GM18508 (cell line): ENCODE results near the gene NFRKB.
"Not testable (repeated sequence)": the region's sequence is repeated elsewhere in the genome, so short reads cannot be mapped to it uniquely, and the experiment has no call there.

Source experiments
- ATAC-seq: cut with Tn5 transposase; IDR thresholded peaks from one replicate; pipeline ENCODE4 v1.9.1; 2021; ENCODE audit warnings: moderate number of reproducible peaks; ENCODE audit not compliant: insufficient read depth, unreplicated experiment

Gene NFRKB

GRCh38 chr11:129896062-129896461 is 684 bp upstream of the NFRKB start:
- no peak for ATAC-seq

GRCh38 chr11:129894278-129895125 is 876 bp downstream of the NFRKB start:
- ATAC-seq, result peak; percentile 15

GRCh38 chr11:129888451-129888850 is 6.9 kb downstream of the NFRKB start:
- no peak for ATAC-seq

GRCh38 chr11:129885381-129885780 is 10.0 kb downstream of the NFRKB start:
- no peak for ATAC-seq

- no peak for ATAC-seq
Measured at GRCh38 chr11:129884581-129884980, 10.8 kb downstream of the NFRKB start.

- ATAC-seq, result no peak
Measured at GRCh38 chr11:129881570-129882170, 13.7 kb downstream of the NFRKB start.

GRCh38 chr11:129880311-129880710 is 15.1 kb downstream of the NFRKB start:
- ATAC-seq, result no peak

GRCh38 chr11:129871914-129872313 is 23.5 kb downstream of the NFRKB start:
- no peak for ATAC-seq

GRCh38 chr11:129868626-129869025 is 26.8 kb downstream of the NFRKB start:
- not testable (repeated sequence) for ATAC-seq

- ATAC-seq, result no peak
Measured at GRCh38 chr11:129866311-129866710, 29.1 kb downstream of the NFRKB start.

GRCh38 chr11:129865701-129866100 is 29.7 kb downstream of the NFRKB start:
- ATAC-seq, result no peak

GRCh38 chr11:129864811-129865210 is 30.6 kb downstream of the NFRKB start:
- no peak for ATAC-seq

- ATAC-seq, result no peak
Measured at GRCh38 chr11:129861702-129862522, 33.5 kb downstream of the NFRKB start.

GRCh38 chr11:129856036-129856435 is 39.3 kb downstream of the NFRKB start:
- ATAC-seq, result no peak

GRCh38 chr11:129855086-129855485 is 40.3 kb downstream of the NFRKB start:
- ATAC-seq, result no peak

GRCh38 chr11:129854232-129854805 is 41.1 kb downstream of the NFRKB start:
- ATAC-seq, result no peak

GRCh38 chr11:129853518-129854231 is 41.7 kb downstream of the NFRKB start:
- ATAC-seq, result no peak

- ATAC-seq, result no peak
Measured at GRCh38 chr11:129852125-129852740, 43.1 kb downstream of the NFRKB start.

GRCh38 chr11:129849447-129850130 is 45.8 kb downstream of the NFRKB start:
- no peak for ATAC-seq
